Adrenal gland (tissue), 12 donors: ENCODE data around the gene TRAF1. TPM values are rescaled to one million over a fixed set of nuclear protein-coding genes. Genes with fewer than 3 reads are reported as not detected.

Source experiments
- DNase-seq, 7 donors: peaks; one replicate each; pipeline ENCODE4 v3.0.0-alpha.2; 2019 to 2020
- H3K27ac ChIP-seq, 5 donors: fragments of 200-600 bp; sonication (generic) in 4 of 5; 1 replicate in 3 of 5; 2 replicates in 2 of 5; pipeline versions ENCODE4 v1.5.1 to v1.8.0; 2016 to 2020; ENCODE audit warnings: mild to moderate bottlenecking in 1 of 5
- H3K27me3 ChIP-seq: fragments of 200-600 bp; 2 replicates; pipeline ENCODE4 v1.8.0; 2021
- H3K36me3 ChIP-seq, 2 donors: fragments of 200-600 bp; replicated peaks in 1 of 2; 1 replicate in 1 of 2; 2 replicates in 1 of 2; pipeline versions ENCODE4 v1.5.1 to v1.8.0; 2018 to 2022
- H3K4me1 ChIP-seq, 2 donors: fragments of 200-600 bp; replicated peaks in 1 of 2; 1 replicate in 1 of 2; 2 replicates in 1 of 2; pipeline versions ENCODE4 v1.5.1 to v1.8.0; 2018 to 2021
- H3K4me3 ChIP-seq, 4 donors: fragments of 200-600 bp; sonication (generic) in 3 of 4; one replicate each; pipeline ENCODE4 v1.5.1; 2016 to 2018
- H3K9me3 ChIP-seq, 3 donors: fragments of 200-600 bp; sonication (generic) in 1 of 3; replicated peaks in 1 of 3; 1 replicate in 2 of 3; 2 replicates in 1 of 3; pipeline versions ENCODE4 v1.5.1 to v1.8.0; 2016 to 2021
- POLR2A ChIP-seq, 2 donors: fragments of 450-650 bp; IDR thresholded peaks; one replicate each; pipeline ENCODE4 v1.6.1; 2017; ENCODE audit warnings: antibody characterized with exemption in 2 of 2, mild to moderate bottlenecking in 2 of 2, moderate library complexity in 1 of 2
- WGBS, 4 donors: extraction: QIAGEN DNeasy Blood & Tissue Kit in 2 of 4; methylation state at CpG; one replicate each; pipeline versions ENCODE4 v1.1.5 to v1.1.7; 2013 to 2017; 5-methylcytosine and 5-hydroxymethylcytosine counted together
- intact Hi-C, 2 donors: fragments of 100-400 bp; cut with DNase I; formaldehyde crosslinking; loops; one replicate each; pipeline versions ENCODE4 v1.14.1 to v1.15.0; 2022 to 2023
- polyA plus RNA-seq, 3 donors: library from polyadenylated mRNA; stranded (reverse); fragments of 200-250 nt in 2 of 3; fragments of 350-450 nt in 1 of 3; fragmentation: Illumina TruSeq in 1 of 3; extraction: RNeasy Lipid Tissue Mini Kit (QIAGEN cat#74804) in 1 of 3; gene quantifications; one replicate each; pipeline ENCODE4 v1.2.3, GENCODE V29; 2013 to 2014
- total RNA-seq, 9 donors: library from RNA; depleted of rRNA in 4 of 9; stranded (reverse); fragments of >200 nt in 4 of 9; fragments of 120-200 nt in 1 of 9; fragmentation: NEBNext Ultra II Directional in 1 of 9; extraction: Animal tissue kit (Norgen Biotek cat#: 25700) in 1 of 9; gene quantifications; one replicate each; pipeline versions ENCODE4 v1.1.0 to v1.2.4, GENCODE V29; 2013 to 2023
- TF ChIP-seq, protein P1 (sequence below), 6 experiments: fragments of 450-650 bp in 4 of 6; fragments of 200-600 bp in 2 of 6; sonication (generic) in 1 of 6; IDR thresholded peaks; 1 replicate in 5 of 6; 2 replicates in 1 of 6; pipeline versions ENCODE4 v1.5.1 to v1.8.0; 2016 to 2021; ENCODE audit warnings: antibody characterized with exemption in 6 of 6, mild to moderate bottlenecking in 2 of 6, moderate library complexity in 1 of 6
- donor health status: healthy with polysubstance abuse.
- donor health status: Bipolar disorder and iron deficiency.
- donor health status: DM: yes; HTN: yes; CAD: no.
- donor health status: DM: no; HTN: no; CAD: no.
- donor health status: DM: no; HTN: no; CAD: no.
- donor health status: DM: yes; HTN: yes; CAD: no.

Gene TRAF1
- total and polyA plus RNA-seq, 12 donors = 1.6 to 42.7 (median 7.0) TPM

- 83 to 100% (median 92%) methylated on average over 3 of the region's 3 CpGs for WGBS, 4 donors
Measured at GRCh38 chr9:120944948-120945347, 18.4 kb upstream of the TRAF1 start.

DNA sequence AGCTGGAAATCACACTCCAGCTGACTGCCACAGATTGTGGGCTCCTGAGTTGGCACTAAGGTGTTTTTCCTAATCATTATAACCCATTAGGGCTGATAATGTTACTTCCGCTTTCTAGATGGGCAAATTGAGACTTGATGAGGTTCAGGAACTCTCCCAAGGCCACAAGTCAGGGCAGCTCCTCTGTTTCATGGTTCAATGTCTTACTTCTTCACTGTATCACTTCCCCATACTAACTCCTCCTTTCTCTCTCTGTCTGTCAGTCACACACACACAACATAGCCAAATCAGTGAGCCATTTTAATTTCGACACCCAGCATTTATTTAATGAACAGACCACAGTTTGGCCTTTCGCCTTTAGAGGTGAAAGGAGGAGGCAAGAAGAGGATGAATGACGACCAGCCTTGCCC lies 17.8 kb upstream of the TRAF1 start:
- DNase-seq = no peak
- 85 to 92% (median 87%) methylated on average over 4 of the region's 4 CpGs for WGBS, 4 donors
- Histone ChIP-seq H3K4me3 (no peak overlapping the region), H3K27ac (no peak overlapping the region), H3K27me3 (no peaks in the 10 kb centered on the region), H3K4me1 (peaks cover 10 to 24% of the 10 kb centered on the region in 2 donors), H3K9me3 (no peaks in the 10 kb centered on the region), H3K36me3 (no peaks in the 10 kb centered on the region)
- intact Hi-C loops = loop anchor here in 1 of 2 donors (5.0 kb wide), 1 partner anchor 43 kb away; no protein-coding TSS in a partner anchor
- no peak for TF ChIP-seq POLR2A (IDR thresholded peaks at IDR 0.05)
- TF ChIP-seq, protein P1, sequence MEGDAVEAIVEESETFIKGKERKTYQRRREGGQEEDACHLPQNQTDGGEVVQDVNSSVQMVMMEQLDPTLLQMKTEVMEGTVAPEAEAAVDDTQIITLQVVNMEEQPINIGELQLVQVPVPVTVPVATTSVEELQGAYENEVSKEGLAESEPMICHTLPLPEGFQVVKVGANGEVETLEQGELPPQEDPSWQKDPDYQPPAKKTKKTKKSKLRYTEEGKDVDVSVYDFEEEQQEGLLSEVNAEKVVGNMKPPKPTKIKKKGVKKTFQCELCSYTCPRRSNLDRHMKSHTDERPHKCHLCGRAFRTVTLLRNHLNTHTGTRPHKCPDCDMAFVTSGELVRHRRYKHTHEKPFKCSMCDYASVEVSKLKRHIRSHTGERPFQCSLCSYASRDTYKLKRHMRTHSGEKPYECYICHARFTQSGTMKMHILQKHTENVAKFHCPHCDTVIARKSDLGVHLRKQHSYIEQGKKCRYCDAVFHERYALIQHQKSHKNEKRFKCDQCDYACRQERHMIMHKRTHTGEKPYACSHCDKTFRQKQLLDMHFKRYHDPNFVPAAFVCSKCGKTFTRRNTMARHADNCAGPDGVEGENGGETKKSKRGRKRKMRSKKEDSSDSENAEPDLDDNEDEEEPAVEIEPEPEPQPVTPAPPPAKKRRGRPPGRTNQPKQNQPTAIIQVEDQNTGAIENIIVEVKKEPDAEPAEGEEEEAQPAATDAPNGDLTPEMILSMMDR (IDR thresholded peaks at IDR 0.05) = no peak

More at GRCh38 chr9:120944948-120945347, 18.4 kb upstream of the TRAF1 start:
- DNase-seq = no peak
- Histone ChIP-seq H3K4me3 (no peak overlapping the region), H3K27ac (no peak overlapping the region), H3K4me1 (peaks cover 10 to 24% of the 10 kb centered on the region in 2 donors), H3K27me3 (no peaks in the 10 kb centered on the region), H3K36me3 (no peaks in the 10 kb centered on the region), H3K9me3 (no peaks in the 10 kb centered on the region)
- intact Hi-C loops = loop anchor here in 1 of 2 donors (5.0 kb wide), 1 partner anchor 42 kb away; no protein-coding TSS in a partner anchor
- TF ChIP-seq POLR2A (IDR thresholded peaks at IDR 0.05) = no peak
- TF ChIP-seq, protein P1 (IDR thresholded peaks at IDR 0.05) = no peak

- H3K27me3 ChIP-seq = no peaks in the 10 kb centered on the region
- intact Hi-C loops = loop anchor here in 1 of 2 donors (5.0 kb wide), 1 partner anchor 45 kb away; no protein-coding TSS in a partner anchor
- H3K4me3 ChIP-seq = no peak overlapping the region
- peak overlapping the region in 4 of 5 donors; percentile 47 to 87 (median 74) for H3K27ac ChIP-seq
- H3K9me3 ChIP-seq = no peaks in the 10 kb centered on the region
- peak in 5 of 7 donors; percentile 52 to 81 (median 66) for DNase-seq
- WGBS, 4 donors = 36 to 47% (median 40%) methylated on average over 8 of the region's 8 CpGs
- TF ChIP-seq POLR2A (IDR thresholded peaks at IDR 0.05) = no peak
- TF ChIP-seq, protein P1 (IDR thresholded peaks at IDR 0.05) = no peak
- H3K36me3 ChIP-seq = no peaks in the 10 kb centered on the region
- peaks cover 10 to 24% of the 10 kb centered on the region in 2 donors for H3K4me1 ChIP-seq
Measured at GRCh38 chr9:120942186-120943001, 15.8 kb upstream of the TRAF1 start.

GRCh38 chr9:120941046-120941770 lies 14.6 kb upstream of the TRAF1 start:
- H3K27ac ChIP-seq = peak overlapping the region in 1 of 5 donors; percentile 0
- 81 to 87% (median 83%) methylated on average over 6 of the region's 6 CpGs for WGBS, 4 donors
- no peaks in the 10 kb centered on the region for H3K9me3 ChIP-seq
- no peaks in the 10 kb centered on the region for H3K27me3 ChIP-seq
- H3K4me1 ChIP-seq = peaks cover 12 to 34% of the 10 kb centered on the region in 2 donors
- no peak for TF ChIP-seq POLR2A (IDR thresholded peaks at IDR 0.05)
- TF ChIP-seq, protein P1 (IDR thresholded peaks at IDR 0.05) = no peak
- intact Hi-C loops = loop anchor here in 1 of 2 donors (5.0 kb wide), 1 partner anchor 46 kb away; no protein-coding TSS in a partner anchor
- no peaks in the 10 kb centered on the region for H3K36me3 ChIP-seq
- no peak overlapping the region for H3K4me3 ChIP-seq
- DNase-seq = no peak
